ENCODE results near the gene AKR1C2. TPM values are rescaled to one million over a fixed set of nuclear protein-coding genes. Genes with fewer than 3 reads are reported as not detected.
"Not testable (repeated sequence)": the region's sequence is repeated elsewhere in the genome, so short reads cannot be mapped to it uniquely, and the experiment has no call there.

The AKR1C2 gene
- total RNA-seq, 2 experiments from 2014 or later = not detected

GRCh38 chr10:4982764-4983226, 20.9 kb downstream of the AKR1C2 start:
- CTCF ChIA-PET = interaction anchor here (0.7 to 4.5 kb wide), 4 partner anchors 120 to 401 kb away, joined by 3 to 34 read pairs (median 4); no protein-coding TSS in a partner anchor

GRCh38 chr10:4981722-4982471, 21.8 kb downstream of the AKR1C2 start:
- CTCF ChIA-PET = interaction anchor here (0.7 to 4.5 kb wide), 3 partner anchors 49 to 402 kb away, joined by 3 to 34 read pairs (median 5); no protein-coding TSS in a partner anchor
- intact Hi-C loops (cut with DNase I, micrococcal nuclease) = loop anchor here (1.0 kb wide), 1 partner anchor 133 kb away; no protein-coding TSS in a partner anchor
- no peak for ATAC-seq
- H3K4me1 Mint-ChIP-seq = no peaks in the 10 kb centered on the region
- H3K9me3 Mint-ChIP-seq (ENCODE audit: low read depth) = no peaks in the 10 kb centered on the region
- no peak for DNase-seq
- POLR2A ChIA-PET = no interaction called here
- no peak overlapping the region for H3K4me3 Mint-ChIP-seq
- H3K36me3 Mint-ChIP-seq (ENCODE audit: low read depth) = no peaks in the 10 kb centered on the region
- H3K27ac Mint-ChIP-seq = no peak overlapping the region
- no peaks in the 10 kb centered on the region for H3K27me3 Mint-ChIP-seq

More at GRCh38 chr10:4982764-4983226, 20.9 kb downstream of the AKR1C2 start:
- Mint-ChIP-seq H3K9me3 (ENCODE audit: low read depth) (no peaks in the 10 kb centered on the region), H3K4me3 (no peak overlapping the region), H3K36me3 (ENCODE audit: low read depth) (no peaks in the 10 kb centered on the region), H3K27ac (no peak overlapping the region), H3K4me1 (no peaks in the 10 kb centered on the region), H3K27me3 (no peaks in the 10 kb centered on the region)
- intact Hi-C loops (cut with DNase I, micrococcal nuclease) = loop anchor here (1.0 kb wide), 1 partner anchor 133 kb away; no protein-coding TSS in a partner anchor
- ATAC-seq (no peak), DNase-seq (no peak)
- POLR2A ChIA-PET = no interaction called here

DNA sequence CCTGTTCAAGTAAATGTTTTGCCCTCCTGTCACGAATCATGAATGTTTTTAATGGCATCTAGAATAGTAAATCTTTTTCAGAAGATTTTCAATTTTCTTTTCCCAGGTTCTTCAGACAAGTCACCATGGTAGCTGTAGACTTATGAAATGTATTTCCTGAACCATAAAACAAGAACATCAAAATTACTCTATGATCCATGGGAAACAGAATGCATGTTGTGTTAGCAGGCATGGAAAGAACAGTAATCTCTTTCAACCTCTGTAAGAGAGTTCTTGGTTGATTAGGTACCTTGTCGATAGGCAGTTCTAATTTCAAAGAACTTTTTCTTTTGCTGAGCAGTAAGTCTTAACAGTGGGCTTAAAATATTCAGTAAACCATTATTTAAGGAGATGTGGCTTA, 22.9 kb downstream of the AKR1C2 start:
- CTCF ChIA-PET = no interaction called here
- intact Hi-C loops (cut with DNase I, micrococcal nuclease) = no loop called here
- H3K27ac Mint-ChIP-seq = no peak overlapping the region
- H3K4me1 Mint-ChIP-seq = no peaks in the 10 kb centered on the region
- H3K27me3 Mint-ChIP-seq = no peaks in the 10 kb centered on the region
- POLR2A ChIA-PET = no interaction called here
- H3K36me3 Mint-ChIP-seq (ENCODE audit: low read depth) = no peaks in the 10 kb centered on the region
- ATAC-seq (no peak), DNase-seq (no peak)
- no peaks in the 10 kb centered on the region for H3K9me3 Mint-ChIP-seq (ENCODE audit: low read depth)
- no peak overlapping the region for H3K4me3 Mint-ChIP-seq

GRCh38 chr10:4978870-4979269, 24.8 kb downstream of the AKR1C2 start:
- DNase-seq (no peak), ATAC-seq (no peak)
- Mint-ChIP-seq H3K27me3 (no peaks in the 10 kb centered on the region), H3K4me3 (no peak overlapping the region), H3K27ac (no peak overlapping the region), H3K36me3 (ENCODE audit: low read depth) (no peaks in the 10 kb centered on the region), H3K4me1 (no peaks in the 10 kb centered on the region), H3K9me3 (ENCODE audit: low read depth) (no peaks in the 10 kb centered on the region)
- CTCF ChIA-PET = no interaction called here
- POLR2A ChIA-PET = no interaction called here
- intact Hi-C loops (cut with DNase I, micrococcal nuclease) = no loop called here

- no peaks in the 10 kb centered on the region for H3K27me3 Mint-ChIP-seq
- no peak overlapping the region for H3K4me3 Mint-ChIP-seq
- H3K27ac Mint-ChIP-seq = no peak overlapping the region
- DNase-seq = no peak
- H3K9me3 Mint-ChIP-seq (ENCODE audit: low read depth) = no peaks in the 10 kb centered on the region
- CTCF ChIA-PET = interaction anchor here (0.6 to 1.3 kb wide), 2 partner anchors 127 to 217 kb away, joined by 3 to 4 read pairs; no protein-coding TSS in a partner anchor
- POLR2A ChIA-PET = no interaction called here
- intact Hi-C loops (cut with DNase I, micrococcal nuclease) = no loop called here
- ATAC-seq = no peak
- H3K36me3 Mint-ChIP-seq (ENCODE audit: low read depth) = no peaks in the 10 kb centered on the region
- no peaks in the 10 kb centered on the region for H3K4me1 Mint-ChIP-seq
These were observed 26.6 kb downstream of the AKR1C2 start for GRCh38 chr10:4977025-4977424.

DNA sequence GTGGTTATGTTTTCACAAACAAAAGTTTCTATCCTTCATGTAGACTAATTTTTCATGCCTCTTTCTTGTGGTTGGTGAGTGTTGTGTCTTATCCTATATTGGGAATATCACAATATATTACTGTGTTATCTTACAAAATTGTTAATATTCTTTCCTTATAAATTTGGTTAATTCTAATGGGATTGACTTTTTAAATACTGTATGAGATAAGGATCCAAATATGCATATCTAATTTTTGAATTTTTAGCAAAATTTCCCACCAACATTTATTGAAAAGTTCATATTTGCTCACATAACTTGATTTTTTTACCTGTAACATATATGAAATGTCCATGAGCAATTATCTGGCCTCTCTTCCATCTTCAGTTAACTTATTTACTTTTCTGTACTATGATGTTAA, 29.3 kb downstream of the AKR1C2 start:
- H3K9me3 Mint-ChIP-seq (ENCODE audit: low read depth); POLR2A ChIA-PET; H3K4me1 Mint-ChIP-seq; ATAC-seq; DNase-seq; intact Hi-C loops (cut with DNase I, micrococcal nuclease); H3K4me3 Mint-ChIP-seq; H3K27me3 Mint-ChIP-seq; H3K36me3 Mint-ChIP-seq (ENCODE audit: low read depth); CTCF ChIA-PET; H3K27ac Mint-ChIP-seq: not testable (repeated sequence)

DNA sequence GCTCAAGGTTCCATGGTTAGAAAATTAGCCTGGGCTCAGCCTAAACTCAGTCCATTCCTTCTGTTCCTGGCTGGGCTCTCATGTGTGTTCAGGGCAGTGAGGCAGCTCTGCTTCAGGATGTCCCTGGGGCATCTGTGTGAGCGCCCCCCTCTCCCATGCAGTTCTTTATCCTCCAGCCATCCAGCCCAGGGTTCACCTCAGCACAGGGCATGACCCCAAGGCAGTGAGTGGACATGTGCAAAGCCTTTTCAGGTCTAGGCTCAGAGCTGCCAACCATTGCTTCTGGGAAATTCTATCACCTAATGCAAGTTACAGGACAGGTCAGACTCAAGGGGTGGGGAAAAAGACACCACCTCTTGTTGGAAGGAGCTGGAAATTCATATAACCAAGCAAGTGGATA, 30.4 kb downstream of the AKR1C2 start:
- H3K9me3 Mint-ChIP-seq (ENCODE audit: low read depth); DNase-seq; H3K27ac Mint-ChIP-seq; intact Hi-C loops (cut with DNase I, micrococcal nuclease); H3K4me1 Mint-ChIP-seq; CTCF ChIA-PET; POLR2A ChIA-PET; H3K27me3 Mint-ChIP-seq; ATAC-seq; H3K4me3 Mint-ChIP-seq: not testable (repeated sequence)
- H3K36me3 Mint-ChIP-seq (ENCODE audit: low read depth) = peaks cover 11% of the 10 kb centered on the region

DNA sequence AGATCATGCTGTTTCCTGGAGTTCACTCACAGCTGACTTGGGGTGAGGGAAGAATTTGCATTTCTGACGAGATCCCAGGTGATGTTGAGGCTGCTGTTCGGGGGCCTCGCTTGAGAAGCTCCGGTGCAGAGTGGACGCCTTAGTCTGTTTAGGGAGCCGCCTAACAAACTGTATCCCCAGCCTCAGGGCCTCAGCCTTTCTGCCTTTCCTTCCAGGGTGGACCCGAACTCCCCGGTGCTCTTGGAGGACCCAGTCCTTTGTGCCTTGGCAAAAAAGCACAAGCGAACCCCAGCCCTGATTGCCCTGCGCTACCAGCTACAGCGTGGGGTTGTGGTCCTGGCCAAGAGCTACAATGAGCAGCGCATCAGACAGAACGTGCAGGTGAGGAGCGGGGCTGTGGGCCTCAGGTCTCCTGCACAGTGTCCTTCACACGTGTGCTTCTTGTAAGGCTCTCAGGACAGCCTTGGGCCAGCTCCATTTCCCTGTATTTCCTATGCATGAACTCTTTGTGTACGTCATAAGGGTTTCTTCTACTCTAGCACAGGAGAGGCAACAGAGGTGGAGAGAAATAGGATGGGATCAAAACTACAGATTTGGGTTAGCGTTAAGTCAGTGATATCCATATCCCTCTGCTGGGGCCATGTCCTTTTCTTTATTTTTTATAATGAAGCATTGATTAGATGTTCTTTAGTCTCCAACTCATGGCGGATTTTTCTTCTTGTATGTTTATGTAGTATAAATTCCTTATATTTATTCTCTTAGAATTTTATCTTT, 31.1 kb downstream of the AKR1C2 start:
- CTCF ChIA-PET; DNase-seq; H3K9me3 Mint-ChIP-seq (ENCODE audit: low read depth); H3K4me1 Mint-ChIP-seq; H3K27me3 Mint-ChIP-seq; POLR2A ChIA-PET; intact Hi-C loops (cut with DNase I, micrococcal nuclease); ATAC-seq; H3K4me3 Mint-ChIP-seq; H3K27ac Mint-ChIP-seq: not testable (repeated sequence)
- peaks cover 11% of the 10 kb centered on the region for H3K36me3 Mint-ChIP-seq (ENCODE audit: low read depth)

- H3K36me3 Mint-ChIP-seq (ENCODE audit: low read depth) = peaks cover 11% of the 10 kb centered on the region
- CTCF ChIA-PET = not testable (repeated sequence)
These were observed 33.3 kb downstream of the AKR1C2 start for GRCh38 chr10:4970362-4970761.

DNA sequence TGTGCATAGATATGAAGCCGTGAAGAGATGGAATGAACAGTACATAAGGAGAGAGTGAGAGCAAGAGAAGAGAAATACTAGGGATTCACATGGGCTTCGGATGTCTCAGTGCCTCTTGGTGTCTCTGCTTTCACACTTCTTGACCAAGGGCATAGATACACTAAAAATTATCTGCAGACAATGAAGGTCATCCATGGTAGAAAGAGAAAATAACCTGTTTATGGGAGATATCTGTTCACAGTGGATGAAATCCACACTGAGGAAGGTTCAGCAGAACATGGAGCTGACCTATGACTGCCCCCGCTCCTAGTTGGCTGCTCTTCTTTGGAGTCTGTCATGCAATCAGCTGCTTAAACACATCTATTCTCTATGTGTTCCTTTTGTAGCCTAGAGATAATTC, 34.4 kb downstream of the AKR1C2 start:
- H3K27ac Mint-ChIP-seq; H3K27me3 Mint-ChIP-seq; CTCF ChIA-PET; POLR2A ChIA-PET; ATAC-seq; H3K4me1 Mint-ChIP-seq; H3K4me3 Mint-ChIP-seq; H3K9me3 Mint-ChIP-seq (ENCODE audit: low read depth); DNase-seq; intact Hi-C loops (cut with DNase I, micrococcal nuclease): not testable (repeated sequence)
- H3K36me3 Mint-ChIP-seq (ENCODE audit: low read depth) = peaks cover 14% of the 10 kb centered on the region

More at GRCh38 chr10:4970362-4970761, 33.3 kb downstream of the AKR1C2 start:
- H3K27me3 Mint-ChIP-seq; H3K4me3 Mint-ChIP-seq; H3K9me3 Mint-ChIP-seq (ENCODE audit: low read depth); ATAC-seq; DNase-seq; POLR2A ChIA-PET; H3K27ac Mint-ChIP-seq; H3K4me1 Mint-ChIP-seq; intact Hi-C loops (cut with DNase I, micrococcal nuclease): not testable (repeated sequence)

- H3K4me3 Mint-ChIP-seq; CTCF ChIA-PET; POLR2A ChIA-PET; DNase-seq; ATAC-seq; H3K27ac Mint-ChIP-seq; H3K4me1 Mint-ChIP-seq; H3K27me3 Mint-ChIP-seq; H3K9me3 Mint-ChIP-seq (ENCODE audit: low read depth); intact Hi-C loops (cut with DNase I, micrococcal nuclease): not testable (repeated sequence)
- peaks cover 14% of the 10 kb centered on the region for H3K36me3 Mint-ChIP-seq (ENCODE audit: low read depth)
These were observed 36.5 kb downstream of the AKR1C2 start for GRCh38 chr10:4967189-4967588.

- DNase-seq; H3K9me3 Mint-ChIP-seq (ENCODE audit: low read depth); POLR2A ChIA-PET; intact Hi-C loops (cut with DNase I, micrococcal nuclease); H3K4me3 Mint-ChIP-seq; ATAC-seq; H3K4me1 Mint-ChIP-seq; CTCF ChIA-PET; H3K27ac Mint-ChIP-seq; H3K27me3 Mint-ChIP-seq: not testable (repeated sequence)
- peaks cover 14% of the 10 kb centered on the region for H3K36me3 Mint-ChIP-seq (ENCODE audit: low read depth)
These were observed 37.9 kb downstream of the AKR1C2 start for GRCh38 chr10:4965763-4966162.

Data from activated CD4-positive, alpha-beta T cell treated with anti-CD3 and anti-CD28 coated beads for 36 hours (primary cell).